HG03432 (cell line): ENCODE results near the gene FZR1.

Experiments
- ATAC-seq: cut with Tn5 transposase; IDR thresholded peaks from one replicate; pipeline ENCODE4 v1.9.1; 2021; ENCODE audit warnings: mild to moderate bottlenecking, moderate library complexity; ENCODE audit not compliant: unreplicated experiment

FZR1 gene

DNA sequence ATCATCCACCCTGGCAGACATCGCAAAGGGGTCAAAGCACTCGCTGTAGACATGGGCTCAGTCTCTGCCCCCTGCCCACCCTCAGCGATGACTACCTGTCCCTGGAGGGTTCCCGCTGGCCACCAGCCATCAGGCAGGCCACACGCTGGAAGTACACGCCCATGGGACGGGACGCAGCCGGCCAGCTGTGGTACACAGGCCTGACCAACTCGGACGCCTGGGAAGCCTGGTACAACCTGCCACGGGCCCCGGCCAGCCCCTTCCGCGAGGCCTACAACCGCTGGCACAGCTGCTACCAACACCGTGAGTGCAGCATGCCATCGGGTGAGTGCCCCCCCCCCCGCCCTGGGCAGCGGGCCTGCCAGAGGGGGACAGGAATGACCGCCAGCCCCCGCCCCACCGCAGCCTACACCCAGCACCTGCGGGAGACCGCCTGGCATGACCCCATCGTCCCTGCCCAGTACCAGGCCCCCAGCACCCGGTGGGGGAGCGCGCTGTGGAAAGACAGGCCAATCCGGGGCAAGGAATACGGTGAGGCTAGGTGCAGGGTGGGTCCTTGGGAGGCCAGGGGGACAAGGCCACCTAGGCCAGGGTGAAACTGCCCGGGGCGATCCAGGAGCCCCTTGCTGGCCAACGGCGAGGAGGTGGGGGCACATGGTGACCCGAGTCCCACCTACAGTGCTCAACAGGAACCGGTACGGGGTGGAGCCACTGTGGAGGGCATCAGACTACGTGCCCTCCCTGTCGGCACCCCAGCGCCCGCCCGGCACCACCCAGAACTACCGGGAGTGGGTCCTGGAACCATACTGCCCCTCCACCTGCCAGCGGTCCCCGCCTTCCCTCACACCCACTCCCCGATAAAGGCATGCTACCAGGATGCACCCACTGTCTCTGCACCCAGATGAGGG is 37.3 kb downstream of the FZR1 start:
- no peak for ATAC-seq

DNA sequence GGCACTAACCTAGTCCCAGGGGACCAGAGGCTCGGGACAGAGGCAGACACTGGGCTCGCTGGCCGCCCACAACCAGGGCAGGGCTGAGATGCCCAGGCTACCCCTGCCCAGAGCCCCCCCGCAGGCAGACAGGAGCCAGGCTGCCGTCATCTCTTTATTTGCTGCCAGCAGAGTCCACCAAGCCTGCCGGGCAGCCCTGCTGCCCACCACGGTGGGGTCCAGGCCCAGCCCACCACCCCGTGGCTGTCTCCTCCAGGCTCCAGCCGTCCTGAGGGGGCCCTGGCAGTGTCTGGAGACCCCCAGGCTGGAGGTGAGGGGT is 37.9 kb downstream of the FZR1 start:
- ATAC-seq: no peak

- ATAC-seq: peak; percentile 42
Measured at GRCh38 chr19:3544742-3545668, 38.9 kb downstream of the FZR1 start.

DNA sequence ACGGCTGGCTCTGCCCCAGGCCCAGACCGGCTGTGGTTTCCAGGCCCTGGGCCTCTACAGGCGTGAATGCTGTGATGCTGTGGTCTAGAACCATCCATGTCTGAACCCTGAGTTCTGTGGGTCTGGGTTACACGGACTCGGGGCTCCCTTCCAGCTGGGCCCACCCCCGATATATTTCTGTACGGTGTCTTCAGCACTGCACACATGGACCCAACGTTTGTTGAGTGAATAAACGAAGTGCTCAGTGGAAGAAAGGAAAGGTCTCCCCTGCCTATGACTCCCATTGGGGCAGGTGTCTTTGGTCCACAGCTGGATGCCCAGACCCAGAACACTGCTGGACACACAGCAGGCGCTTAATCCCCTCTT is 39.5 kb downstream of the FZR1 start:
- ATAC-seq: no peak

- no peak for ATAC-seq
Measured at GRCh38 chr19:3546119-3546518, 40.0 kb downstream of the FZR1 start.

- no peak for ATAC-seq
Measured at GRCh38 chr19:3547301-3547731, 41.2 kb downstream of the FZR1 start.

GRCh38 chr19:3547767-3548282 is 41.7 kb downstream of the FZR1 start:
- ATAC-seq: no peak

GRCh38 chr19:3548606-3549005 is 42.5 kb downstream of the FZR1 start:
- no peak for ATAC-seq

- no peak for ATAC-seq
Measured at GRCh38 chr19:3549816-3550215, 43.7 kb downstream of the FZR1 start.

DNA sequence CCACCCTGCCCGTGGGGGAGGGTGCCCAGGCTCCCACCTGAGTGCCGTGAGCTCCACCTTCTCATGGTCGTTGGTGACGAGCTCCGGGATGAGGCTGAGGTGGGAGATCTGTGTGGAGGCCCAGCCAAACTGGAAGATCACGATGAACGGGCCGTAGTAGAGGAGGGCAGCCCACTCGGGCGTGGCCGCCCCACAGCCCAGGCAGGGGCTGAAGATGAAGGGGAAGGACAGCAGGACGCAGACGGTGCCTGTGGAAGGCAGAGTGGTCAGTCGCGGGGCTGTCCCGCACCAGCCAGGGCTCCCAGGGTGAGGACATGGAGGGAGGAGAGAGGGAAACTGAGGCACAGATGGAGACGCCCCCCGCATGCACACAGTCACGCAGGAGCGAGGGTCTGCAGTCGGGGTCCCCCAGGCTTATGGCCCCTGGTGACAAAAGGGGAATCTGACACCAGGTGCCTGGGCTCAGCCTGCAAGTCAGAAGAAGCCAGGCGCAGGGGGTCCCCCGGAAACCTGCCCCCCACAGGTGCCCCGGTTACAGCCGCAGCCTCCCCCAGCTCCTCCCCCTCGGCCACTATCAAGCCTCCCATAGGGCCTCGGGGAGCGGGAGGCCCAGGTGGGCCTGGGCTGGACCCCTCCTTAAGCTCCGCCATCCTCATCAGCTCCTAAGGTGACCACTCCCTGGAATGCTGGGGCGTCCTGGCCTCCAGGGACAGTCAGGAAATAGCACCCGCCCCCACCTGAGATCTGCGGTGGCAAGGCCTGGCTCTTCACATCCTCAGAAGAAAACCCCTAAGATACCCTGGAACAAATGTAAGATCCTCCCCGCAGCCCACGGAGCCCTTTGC is 45.1 kb downstream of the FZR1 start:
- ATAC-seq: no peak

DNA sequence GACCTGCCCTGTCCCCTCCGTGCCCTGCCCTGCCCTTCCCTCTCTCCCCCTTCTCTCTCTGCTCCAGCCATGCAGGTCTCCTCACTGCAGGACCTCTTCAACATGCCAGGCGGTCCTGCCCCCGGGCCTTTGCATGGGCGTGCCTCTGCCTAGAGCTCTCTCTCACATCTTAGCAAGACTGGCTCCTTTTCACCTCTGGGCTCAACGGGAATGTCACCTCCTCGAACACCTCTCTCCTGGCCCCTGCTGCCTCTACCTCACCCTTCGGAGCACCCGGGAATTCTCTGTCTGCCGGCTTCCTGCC is 45.6 kb downstream of the FZR1 start:
- ATAC-seq: no peak

GRCh38 chr19:3554254-3555083 is 48.4 kb downstream of the FZR1 start:
- ATAC-seq: no peak

- no peak for ATAC-seq
Measured at GRCh38 chr19:3555653-3556422, 49.7 kb downstream of the FZR1 start.

DNA sequence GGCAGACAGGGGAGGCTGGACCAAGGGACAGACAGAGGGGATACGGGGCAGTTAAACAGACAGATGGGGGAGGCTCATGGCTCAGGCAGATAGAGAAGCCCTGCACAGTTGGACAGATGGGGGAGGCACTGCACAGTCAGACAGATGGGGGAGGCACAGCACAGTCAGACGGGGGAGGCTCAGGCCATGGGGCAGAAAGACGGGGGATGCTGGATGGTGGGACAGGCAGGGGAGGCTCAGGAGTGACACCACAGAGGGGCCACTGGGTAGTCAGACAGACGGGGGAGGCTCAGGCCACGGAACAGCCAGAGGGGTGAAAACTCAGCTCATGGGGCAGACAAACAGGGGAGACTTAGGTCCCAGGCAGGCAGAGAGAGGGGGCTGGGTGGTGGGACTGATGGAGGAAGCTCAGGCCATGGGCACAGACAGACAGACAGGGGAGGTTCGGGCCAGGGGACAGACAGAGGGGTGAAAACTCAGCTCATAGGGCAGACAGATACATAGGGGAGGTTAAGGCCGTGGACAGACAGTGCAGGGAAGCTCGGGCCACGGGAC is 50.4 kb downstream of the FZR1 start:
- ATAC-seq: no peak

DNA sequence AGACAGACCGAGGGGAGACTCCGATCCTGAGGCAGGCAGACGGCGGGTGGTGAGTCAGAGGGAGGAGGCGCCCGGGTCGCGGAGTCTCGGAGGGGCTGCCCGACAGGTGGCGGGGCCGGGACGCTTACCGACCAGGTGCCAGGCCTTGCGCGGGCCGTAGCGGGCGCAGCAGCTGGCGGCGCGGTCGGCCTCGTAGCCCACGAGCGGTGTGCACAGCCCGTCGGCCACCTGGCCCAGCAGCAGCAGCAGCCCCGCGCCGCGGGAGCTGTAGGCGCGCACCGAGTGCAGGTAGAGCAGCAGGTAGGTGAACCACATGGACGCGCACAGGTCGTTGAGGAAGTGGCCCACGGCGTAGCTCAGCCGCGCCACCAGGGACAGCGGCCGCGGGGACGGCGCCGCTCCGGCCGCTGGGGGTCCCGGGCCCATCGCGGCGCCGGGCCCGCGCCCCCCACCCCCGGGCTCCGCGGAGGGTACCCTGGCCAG is 50.9 kb downstream of the FZR1 start:
- ATAC-seq: no peak

- peak; percentile 84 for ATAC-seq
Measured at GRCh38 chr19:3557461-3558248, 51.5 kb downstream of the FZR1 start, which contains the start of gene MFSD12. TSS of gene MFSD12 (minus strand) at chr19:3557586. CDS start at chr19:3557403, 183 bp downstream.

DNA sequence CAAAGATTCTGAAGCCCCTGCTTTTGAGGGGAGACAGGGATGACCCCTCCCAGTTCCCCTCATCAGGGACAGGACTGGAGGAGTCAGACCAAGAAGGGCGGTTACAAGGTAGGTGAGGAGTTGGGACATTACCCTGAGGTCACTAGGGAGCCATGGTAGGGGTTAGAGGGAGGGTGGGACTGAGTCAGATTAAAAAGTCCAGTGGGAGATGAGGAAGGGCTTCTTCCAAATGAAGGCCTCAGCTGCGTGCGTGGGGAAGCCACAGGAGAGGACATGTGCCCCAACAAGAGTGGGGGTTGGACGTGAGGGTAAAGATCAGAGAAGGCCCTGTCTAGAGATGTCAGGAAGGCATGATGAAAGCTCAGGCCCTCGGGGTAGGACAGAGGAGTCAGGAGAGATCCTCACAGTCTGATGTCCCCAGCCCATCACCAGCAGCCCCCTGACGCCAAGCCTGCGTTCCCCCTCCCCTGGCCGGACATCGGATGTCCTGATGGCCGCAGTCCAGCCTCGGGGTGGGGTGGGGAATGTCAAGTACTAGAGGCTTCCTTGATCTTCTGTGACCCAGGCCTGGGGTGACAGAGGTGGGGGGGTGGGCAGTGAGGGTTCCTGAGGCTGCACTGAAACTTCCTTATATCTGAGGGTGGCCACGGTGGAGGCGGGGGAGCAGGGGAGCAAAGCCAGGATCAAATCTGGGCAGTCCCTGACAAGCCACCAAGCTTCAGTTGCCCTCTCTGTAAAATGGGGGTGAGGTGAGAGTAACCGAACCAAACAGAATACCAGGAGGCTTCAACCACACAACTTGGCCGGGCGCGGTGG is 57.8 kb downstream of the FZR1 start:
- no peak for ATAC-seq
